DMS53 treated with DMSO at 0.1 percent for 48 hours (cell line): Measurements from ENCODE around the gene KLHL11.

Experiments used
- DNase-seq: peaks from one replicate; lab custom pipeline; 2025; ENCODE audit not compliant: unreplicated experiment; lab: John Stamatoyannopoulos, UW

The KLHL11 gene, protein sequence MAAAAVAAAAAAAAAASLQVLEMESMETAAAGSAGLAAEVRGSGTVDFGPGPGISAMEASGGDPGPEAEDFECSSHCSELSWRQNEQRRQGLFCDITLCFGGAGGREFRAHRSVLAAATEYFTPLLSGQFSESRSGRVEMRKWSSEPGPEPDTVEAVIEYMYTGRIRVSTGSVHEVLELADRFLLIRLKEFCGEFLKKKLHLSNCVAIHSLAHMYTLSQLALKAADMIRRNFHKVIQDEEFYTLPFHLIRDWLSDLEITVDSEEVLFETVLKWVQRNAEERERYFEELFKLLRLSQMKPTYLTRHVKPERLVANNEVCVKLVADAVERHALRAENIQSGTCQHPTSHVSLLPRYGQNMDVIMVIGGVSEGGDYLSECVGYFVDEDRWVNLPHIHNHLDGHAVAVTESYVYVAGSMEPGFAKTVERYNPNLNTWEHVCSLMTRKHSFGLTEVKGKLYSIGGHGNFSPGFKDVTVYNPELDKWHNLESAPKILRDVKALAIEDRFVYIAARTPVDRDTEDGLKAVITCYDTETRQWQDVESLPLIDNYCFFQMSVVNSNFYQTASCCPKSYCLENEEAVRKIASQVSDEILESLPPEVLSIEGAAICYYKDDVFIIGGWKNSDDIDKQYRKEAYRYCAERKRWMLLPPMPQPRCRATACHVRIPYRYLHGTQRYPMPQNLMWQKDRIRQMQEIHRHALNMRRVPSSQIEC

DNA sequence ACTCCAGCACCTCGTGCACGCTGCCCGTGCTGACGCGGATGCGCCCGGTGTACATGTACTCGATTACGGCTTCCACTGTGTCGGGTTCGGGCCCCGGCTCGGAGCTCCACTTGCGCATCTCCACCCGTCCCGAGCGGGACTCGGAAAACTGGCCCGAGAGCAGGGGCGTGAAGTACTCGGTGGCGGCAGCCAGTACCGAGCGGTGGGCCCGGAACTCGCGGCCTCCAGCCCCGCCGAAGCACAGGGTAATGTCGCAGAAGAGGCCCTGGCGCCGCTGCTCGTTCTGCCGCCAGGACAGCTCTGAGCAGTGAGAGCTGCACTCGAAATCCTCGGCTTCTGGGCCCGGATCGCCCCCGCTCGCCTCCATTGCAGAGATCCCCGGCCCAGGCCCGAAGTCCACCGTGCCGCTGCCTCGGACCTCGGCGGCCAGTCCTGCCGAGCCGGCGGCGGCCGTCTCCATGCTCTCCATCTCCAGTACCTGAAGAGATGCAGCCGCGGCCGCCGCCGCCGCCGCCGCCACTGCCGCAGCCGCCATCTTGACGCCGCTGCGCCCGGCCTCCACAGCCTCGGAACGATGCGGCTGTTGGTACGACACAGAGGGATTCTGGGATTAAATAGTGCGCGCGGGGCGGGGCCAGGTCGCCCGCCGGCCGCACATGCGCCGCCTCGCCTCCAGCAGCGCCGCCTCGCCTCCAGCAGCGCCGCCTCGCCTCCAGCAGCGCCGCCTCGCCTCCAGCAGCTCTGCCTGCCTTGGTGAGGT, at the start of gene KLHL11:
Gene KLHL11, minus strand, starts transcription at position 588 of the 760 bp plus-strand sequence. Its CDS starts 53 bp downstream, at position 535.
- DNase-seq, result peak; percentile 59

DNA sequence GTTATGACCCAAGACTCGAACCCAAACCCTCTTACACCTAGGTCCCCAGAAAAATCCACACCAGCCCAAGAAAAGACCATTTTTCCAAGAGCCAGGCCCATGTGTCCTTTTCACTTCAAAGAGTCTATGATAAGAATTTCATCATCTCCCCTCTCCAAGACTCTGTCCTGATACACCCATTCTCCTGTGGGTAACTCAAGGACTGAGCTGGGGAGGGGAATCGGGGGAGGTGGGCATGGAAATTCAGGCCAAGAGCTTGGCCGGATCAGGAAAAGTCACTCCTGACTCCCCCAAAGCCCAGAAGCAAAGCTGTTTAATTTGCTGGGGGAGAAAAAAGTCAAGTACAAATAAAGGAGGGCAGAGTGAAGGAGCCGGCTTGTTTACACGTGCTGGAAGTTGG, 49.8 kb upstream of the KLHL11 start:
- no peak for DNase-seq

DNA sequence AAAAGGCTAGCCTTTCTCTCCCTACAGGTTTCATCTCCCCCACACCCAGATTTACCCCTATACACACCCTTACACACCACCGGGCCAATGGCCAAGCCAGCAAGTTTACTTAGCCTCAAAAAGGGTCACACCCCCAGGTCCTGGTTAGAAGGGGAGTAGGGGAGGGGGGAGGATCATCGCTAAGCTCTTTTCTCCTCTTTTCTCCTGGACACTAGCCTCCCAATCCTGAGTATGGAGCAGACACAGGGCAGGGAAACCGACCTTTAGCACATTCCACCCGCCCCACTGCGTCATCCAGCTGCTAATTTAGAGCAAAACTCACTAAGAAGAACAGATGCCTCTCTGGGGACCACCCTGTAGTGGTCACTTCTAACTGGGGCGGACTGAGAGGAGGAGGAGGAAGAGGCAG, 49.1 kb upstream of the KLHL11 start:
- no peak for DNase-seq

DNA sequence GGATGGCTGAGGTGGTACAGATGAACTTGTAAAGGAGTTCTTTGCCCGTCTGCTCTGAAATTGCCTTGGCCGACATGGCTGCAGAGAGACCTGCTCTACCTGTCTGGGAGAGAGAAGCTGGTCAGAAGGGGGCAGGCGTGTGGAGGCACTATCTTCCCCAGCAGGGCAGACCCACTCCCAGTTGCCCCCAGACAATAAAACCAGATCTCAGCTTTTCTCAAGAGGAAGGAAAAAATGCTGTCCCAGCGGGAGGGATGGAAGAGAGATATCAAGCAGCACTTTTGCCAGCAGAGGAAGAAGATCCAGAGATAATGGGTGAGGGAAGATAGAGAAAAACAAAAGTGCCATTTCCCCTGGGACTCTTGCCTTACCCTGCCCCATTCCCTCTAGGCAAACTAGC, 48.6 kb upstream of the KLHL11 start:
- DNase-seq, result no peak

DNA sequence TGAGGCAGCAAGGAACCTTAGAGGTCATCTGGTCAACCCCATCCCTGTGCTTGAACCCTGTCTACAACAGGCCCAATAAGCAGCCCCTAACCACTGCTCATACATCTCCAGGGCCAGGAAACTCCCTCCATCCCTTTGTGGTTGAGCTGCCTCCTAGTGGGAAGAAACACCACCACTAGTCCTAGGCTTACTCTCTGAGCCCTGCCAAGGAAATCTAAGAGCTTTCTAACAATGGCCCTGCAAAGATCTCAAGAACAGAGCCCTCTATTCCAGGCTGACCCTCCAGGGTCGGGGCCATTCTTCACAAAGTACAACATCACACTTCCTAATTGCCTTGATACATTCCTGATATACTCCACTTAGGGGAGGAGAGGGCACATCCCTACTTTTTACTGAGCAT, 47.7 kb upstream of the KLHL11 start:
- DNase-seq, result no peak

DNA sequence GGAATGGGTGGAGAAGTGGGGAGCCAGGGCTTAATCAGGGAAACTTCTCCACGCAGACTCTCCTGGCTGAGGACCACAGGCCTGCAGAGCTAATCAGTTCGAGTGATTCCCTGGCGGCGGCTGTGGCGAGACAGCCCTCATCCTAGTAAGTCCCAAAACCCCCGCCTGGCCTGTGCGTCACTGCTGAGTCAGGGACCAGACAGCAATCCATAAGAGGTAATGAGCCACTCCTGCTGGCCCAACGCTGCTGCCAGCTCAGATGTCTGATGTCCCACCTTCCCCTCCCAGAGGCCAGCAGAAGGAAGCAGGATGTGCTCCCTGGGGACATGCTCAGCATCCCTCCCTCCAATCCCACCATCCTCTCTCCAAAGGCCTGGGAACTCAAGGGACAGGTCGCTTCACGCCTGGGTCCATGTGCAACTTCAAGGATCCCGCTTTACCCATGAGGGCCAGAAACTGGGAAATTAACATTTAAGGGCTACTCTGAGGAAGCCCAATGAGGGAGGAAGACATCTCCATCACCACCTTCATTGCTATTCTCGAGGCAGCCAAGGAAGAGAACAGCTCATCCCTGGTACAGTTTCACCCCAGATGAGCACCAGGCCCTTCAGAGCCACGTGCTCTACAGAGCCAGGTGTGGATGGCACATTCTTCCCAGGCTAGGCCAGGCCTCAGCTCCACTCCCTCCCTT, 45.6 kb upstream of the KLHL11 start:
- no peak for DNase-seq

DNA sequence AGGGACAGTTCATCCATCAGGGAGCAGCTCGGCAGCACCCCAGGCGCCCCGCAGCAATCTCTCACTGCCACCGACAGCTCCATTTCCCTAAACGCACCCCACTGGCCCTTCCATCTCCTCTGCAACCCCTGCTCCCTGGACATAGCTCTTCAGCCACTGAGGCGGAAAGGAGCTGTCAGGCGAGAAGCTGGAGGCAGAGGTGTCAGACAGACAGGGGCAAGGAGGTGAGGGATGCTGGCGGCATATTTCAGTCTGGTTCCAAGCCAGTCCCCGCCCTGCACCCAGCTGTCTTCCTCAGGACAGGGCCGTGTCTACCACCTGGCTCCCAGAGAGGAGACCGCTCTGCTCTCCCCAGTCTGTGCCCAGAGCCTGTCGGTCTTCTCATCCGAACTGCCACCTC, 43.9 kb upstream of the KLHL11 start:
- no peak for DNase-seq

DNA sequence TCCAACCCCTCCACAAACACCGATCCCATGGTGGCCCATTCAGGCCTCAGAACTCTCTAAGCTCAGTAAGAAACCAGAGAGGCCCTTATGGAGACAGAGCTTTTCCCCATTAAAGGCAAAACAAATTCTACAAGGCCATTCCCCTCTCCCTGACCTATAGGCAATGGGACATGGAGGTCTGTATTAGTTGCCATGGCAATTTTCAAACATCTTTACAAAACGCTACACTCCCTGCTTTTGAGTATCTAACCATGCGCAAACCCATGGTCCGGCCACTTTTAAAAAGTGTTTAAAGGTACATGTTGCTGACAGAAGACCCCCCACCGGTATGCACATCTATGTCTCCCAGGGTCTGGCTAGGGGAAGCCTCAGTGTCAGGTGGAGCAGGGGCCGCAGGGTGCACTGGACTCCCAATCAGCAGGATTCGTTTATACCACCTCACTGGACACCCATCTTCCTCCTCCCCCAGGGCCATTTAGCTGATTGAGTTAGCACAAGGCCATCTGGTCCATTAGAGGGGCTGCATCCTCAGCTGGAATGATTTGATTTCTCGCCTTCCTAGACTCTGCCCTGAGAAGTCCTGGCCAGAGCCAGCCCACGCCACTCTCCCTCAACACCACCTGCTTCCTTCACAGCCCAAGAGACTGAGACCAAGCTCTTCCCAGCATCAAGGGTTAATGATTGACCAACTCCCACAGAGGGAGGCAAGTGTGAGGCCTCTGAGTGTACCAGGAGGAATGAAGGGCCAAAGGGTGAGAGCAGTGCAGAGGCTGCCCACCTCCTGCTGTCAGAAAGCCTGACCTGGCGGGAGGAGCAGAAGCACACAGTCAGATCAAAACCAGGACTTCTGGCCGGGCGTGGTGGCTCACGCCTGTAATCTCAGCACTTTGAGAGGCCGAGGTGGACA, 42.7 kb upstream of the KLHL11 start:
- DNase-seq, result peak; percentile 64

DNA sequence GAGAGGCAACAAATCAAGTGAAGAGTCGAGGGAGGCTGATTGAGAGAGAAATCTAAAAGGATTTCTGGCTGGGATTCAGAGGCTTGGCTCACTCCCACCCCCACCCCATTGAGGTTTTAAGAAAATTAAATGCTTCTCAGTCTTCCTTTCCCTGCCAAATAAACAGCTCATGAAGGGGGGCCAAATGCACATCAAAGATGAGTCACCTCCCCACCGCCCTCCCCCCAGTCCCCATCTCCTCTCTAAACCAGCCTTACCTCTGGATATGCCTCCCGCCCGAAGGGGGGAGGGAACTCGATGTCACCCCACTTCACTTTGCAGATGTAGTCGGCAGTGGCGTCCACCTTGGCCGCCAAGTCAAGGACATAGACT, 41.9 kb upstream of the KLHL11 start:
- DNase-seq, result no peak

DNA sequence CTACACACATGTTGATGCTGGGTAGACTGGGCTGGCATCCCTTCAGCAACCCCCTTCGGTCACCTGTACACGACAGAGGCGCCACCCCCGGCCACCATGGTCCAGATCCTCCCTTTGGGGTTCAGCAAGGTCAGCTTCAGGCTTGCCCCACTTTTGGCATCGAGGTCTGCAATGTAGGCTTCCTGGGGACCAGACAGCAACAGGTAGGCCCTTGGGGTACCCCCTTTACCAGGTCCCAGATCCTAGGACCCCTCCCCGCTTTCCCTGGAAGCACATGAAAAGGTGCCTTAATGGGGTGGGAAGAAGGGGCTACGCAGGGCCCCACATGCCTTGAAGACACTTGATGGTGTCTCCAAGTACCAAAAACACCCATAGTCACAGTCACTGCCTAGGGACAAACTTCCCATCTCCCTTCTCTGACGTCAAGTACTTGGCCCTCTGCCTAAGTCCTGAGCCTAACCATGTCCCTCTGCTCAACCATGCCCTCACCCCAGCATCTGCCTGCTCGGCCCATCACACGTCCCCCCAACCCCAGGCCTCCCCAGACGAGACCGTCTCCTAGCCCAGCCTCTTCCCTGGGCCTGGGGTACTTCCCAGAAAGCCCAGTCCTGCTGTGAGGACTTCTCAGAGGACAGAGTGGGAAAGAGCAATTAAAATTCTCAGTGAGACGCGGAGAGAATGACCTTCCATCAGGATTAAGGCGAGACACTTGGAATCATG, 41.4 kb upstream of the KLHL11 start:
- no peak for DNase-seq

DNA sequence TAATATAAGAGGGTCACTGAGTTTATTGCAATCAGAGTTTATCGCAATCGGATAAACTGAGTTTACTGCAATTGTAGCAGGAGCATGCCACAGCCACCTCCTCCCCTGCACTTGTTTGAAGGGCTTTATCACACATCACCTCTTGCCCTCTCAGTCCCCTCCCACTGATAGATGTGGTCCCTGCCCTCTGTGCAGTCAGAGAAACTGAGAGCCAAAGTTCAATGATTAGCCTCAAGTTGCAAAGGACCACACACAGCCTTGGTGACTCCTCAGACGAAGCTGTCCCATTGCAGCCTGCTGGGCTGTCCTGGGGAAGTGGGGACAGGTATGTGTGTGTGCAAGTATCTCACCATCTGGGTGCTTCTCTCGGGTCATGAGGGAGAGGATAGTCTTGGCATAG, 39.9 kb upstream of the KLHL11 start:
- no peak for DNase-seq

DNA sequence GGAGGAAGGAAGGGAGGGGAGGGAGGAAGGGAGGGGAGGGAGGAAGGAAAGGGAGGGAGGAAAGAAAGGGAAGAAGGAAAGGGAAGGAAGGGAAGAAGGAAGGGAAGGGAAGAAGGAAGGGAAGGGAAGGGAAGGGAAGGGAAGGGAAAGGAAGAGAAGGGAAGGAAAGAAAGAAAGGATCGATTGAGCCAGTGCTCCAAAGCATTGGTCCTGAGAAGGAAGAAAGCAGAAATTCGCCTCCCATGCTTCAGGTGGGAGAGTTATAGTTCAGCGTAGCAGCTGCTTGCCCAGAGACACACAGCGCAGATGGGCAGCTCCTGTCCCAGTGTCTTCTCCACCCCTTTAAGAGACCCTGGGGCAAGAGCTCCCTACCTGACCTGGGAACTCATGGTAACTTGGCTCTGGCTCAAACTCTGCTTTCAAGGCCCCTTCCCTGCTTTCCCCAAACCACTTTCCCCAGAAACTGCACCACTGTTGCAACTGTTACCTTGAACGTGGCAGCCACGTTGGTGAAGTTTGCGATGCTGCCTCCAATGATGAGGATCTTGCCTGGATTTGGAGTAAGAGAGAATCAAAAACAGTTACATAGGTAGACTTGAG, 39.1 kb upstream of the KLHL11 start:
- DNase-seq, result no peak

DNA sequence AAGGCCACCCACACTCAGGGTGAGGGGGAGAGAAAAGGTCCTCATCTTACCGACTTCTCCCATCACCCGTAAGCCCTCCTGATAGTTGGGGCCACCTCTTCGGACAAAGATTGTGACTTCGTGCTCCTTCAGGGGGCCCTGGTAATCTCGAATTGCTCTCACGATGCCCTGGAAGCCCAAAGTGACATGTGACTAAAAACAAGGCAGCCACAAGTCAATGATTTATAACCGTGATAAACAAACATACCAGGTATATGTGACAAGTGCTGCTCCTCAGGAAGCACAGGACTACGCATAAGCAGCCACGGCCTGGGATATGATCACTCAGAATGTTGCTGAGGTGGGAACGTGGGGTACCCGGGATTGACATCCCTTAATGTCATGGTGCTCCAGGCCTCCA, 36.4 kb upstream of the KLHL11 start:
- no peak for DNase-seq

DNA sequence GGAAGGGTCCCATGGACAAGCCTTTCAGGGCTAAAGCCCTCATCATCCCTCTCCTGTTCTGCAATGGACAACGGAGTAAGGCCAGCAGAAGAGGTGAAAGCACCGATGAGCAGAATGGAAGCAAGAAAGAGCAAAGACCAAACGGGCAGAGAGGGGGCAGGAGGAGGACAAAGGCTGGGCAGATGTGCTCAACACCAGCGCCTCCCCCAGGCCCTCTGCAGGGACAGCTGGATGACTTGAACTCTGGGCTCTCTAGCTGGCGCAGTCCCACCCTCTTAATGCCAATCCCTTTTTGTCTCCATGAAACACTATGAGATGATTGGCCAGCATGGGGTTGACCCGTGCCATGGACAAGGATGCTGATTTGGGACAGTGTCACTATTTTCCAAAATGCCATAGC, 31.5 kb upstream of the KLHL11 start:
- no peak for DNase-seq

DNA sequence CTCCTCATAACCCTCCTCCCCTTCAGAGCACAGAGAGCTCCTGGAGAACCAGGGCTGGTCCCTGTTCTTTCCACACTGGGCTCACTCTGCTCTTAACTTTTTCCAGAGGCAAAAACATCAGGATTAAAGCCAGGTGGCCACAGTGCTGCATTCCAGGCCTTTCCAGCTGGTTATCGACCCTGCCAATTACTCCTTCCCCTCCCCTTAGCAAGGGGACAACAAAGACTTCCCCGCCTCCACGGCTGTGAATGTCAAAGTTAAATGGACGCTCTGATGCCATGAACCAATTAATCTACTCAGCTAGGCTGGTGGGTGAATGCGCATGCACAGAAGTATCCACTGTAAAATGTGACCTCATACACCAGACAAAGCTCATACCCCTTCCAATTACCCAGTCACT, 30.4 kb upstream of the KLHL11 start:
- no peak for DNase-seq

DNA sequence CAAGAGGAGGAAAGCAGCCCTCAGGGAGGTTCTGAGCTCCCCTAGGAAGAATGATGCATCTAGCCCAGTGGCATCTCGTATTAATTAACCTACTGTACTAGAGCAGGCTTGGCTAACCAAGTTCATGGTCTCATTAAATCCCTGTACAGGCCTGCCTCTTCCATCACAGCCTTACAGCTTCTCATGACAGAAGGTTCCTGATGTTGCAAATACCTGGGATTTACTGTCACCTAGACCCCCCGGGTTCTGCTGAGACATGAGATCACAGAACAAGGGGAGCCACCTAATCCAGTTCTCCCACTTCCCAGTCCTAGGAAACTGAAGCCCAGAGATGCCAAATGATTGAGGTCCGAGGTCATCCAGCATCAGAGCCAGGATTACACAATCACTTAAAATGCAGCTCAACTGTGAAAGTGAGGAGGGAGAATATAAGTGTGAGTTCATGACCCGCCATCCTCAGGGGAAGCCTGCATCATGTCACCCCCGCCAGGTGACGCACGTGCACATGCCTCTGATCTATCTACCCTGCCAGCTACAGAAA, 29.6 kb upstream of the KLHL11 start:
- DNase-seq, result no peak

DNA sequence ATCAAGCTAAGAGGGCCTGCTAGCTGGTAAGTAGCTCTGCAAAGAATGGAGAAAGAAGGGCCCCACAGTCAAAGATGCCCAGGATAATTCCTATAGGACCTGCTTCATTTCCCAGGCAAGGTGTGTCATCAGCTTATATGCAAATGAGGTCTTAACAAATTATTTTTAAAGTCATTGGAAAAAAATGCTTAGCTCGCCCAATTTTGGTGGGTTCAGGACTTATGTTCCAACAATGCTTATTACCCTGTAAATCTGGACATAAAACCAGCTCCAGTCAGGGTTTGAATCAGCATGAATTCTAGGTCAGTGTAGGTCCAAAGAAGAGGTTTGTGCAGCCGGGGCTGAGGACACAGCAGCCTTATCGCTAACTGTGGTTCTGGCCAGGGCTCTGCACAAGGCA, 28.2 kb upstream of the KLHL11 start:
- no peak for DNase-seq

DNA sequence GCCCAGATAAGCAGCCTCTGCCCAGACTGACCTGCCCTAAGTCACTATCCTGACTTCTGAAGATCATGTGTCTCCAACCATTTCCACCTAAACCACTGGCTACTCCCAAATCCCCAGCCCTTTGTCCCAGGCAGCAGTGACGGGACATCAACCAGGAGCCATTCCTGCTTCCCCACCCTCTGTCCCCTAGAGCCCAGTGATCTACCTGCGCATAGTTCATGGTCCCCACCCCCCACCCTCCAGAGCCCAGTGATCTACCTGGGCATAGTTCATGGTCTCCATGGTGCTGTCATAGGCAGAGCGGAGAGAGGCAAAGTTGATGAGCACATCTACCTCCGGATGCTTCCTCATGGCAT, 26.8 kb upstream of the KLHL11 start:
- DNase-seq, result no peak
